ENCODE data around the gene BCL2L14.

DNA sequence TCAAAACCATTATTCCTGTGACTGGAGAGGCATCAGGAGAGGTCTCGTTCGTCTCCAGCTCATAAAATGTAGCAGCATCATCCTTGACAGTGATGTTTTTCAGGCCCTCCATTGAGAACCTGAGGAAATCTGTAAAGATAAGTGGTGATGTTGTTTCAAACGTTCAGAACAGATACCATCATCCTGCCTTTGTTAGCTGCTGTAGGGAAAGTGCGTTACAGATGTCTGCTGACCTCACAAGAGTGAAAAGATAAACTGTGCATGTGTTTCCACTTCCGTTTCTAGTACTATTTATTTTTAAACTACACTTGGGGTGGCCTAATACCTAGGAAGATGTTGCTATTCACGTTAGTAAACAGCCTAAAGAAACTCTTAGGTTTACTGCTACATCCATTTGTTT, 28.4 kb downstream of the BCL2L14 start:
- TF ChIP-seq POLR2A (IDR thresholded peaks at IDR 0.05; ENCODE audit: low read length) (no peak), GATA1 (IDR thresholded peaks at IDR 0.05; ENCODE audit: low read depth, low read length) (no peak)
